ENCODE data around the gene SLC50A1.

- TF ChIP-seq USF2 (CRISPR knock-in tag; IDR thresholded peaks at IDR 0.05) (no peak), CTCF (IDR thresholded peaks at IDR 0.05 in 2 of 3, conservative IDR thresholded peaks at IDR 0.05 in 1 of 3; ENCODE audit: insufficient read depth in 2 of 3, low read depth in 1 of 3, low read length in 3 of 3) (no peak), RNF2 (IDR thresholded peaks at IDR 0.05) (no peak), NFATC3 (IDR thresholded peaks at IDR 0.05) (no peak), REST (IDR thresholded peaks at IDR 0.05; ENCODE audit: borderline replicate concordance) (no peak), REST (CRISPR knock-in tag; IDR thresholded peaks at IDR 0.05; ENCODE audit: low read depth) (no peak), MTF1 (CRISPR knock-in tag; IDR thresholded peaks at IDR 0.05; ENCODE audit: borderline replicate concordance) (no peak), NCOA6 (IDR thresholded peaks at IDR 0.05) (no peak)
Measured at GRCh38 chr1:155182052-155182550, 46.4 kb downstream of the SLC50A1 start.

Data from K562 (cell line).